Loucy (cell line): ENCODE data around the gene SAMD4B.

ENCODE experiments used
- H2AFZ ChIP-seq: fragments of 200-600 bp; sonication (generic); 2 replicates; pipeline ENCODE4 v1.6.0; 2016; ENCODE audit warnings: antibody characterized with exemption, mild to moderate bottlenecking, low read length, moderate library complexity
- H3F3A ChIP-seq: fragments of 200-600 bp; 2 replicates; pipeline ENCODE4 v1.6.0; 2016; ENCODE audit warnings: antibody characterized with exemption, low read depth, mild to moderate bottlenecking
- H3K27me3 ChIP-seq: fragments of 200-600 bp; sonication (generic); 2 replicates; pipeline ENCODE4 v1.6.1; 2014; ENCODE audit warnings: low read length, mild to moderate bottlenecking; ENCODE audit not compliant: insufficient read depth, poor library complexity, severe bottlenecking
- H3K36me3 ChIP-seq: fragments of 200-600 bp; sonication (generic); 2 replicates; pipeline ENCODE4 v1.6.1; 2016; ENCODE audit warnings: low read length; ENCODE audit not compliant: insufficient read depth
- H3K4me1 ChIP-seq: fragments of 200-600 bp; sonication (generic); 2 replicates; pipeline ENCODE4 v1.5.1; 2014; ENCODE audit warnings: low read length, mild to moderate bottlenecking; ENCODE audit not compliant: insufficient read depth, poor library complexity, severe bottlenecking
- H3K4me2 ChIP-seq: fragments of 200-600 bp; sonication (generic); 2 replicates; pipeline ENCODE4 v1.6.0; 2014; ENCODE audit warnings: antibody characterized with exemption, low read length, low read depth, mild to moderate bottlenecking; ENCODE audit not compliant: poor library complexity, severe bottlenecking
- H3K4me3 ChIP-seq: fragments of 200-600 bp; sonication (generic); 2 replicates; pipeline ENCODE4 v1.5.1; 2014; ENCODE audit warnings: low read length, mild to moderate bottlenecking, mixed read lengths; ENCODE audit not compliant: poor library complexity, severe bottlenecking
- H3K79me2 ChIP-seq: fragments of 200-600 bp; sonication (generic); 2 replicates; pipeline ENCODE4 v1.6.1; 2014; ENCODE audit warnings: low read length; ENCODE audit not compliant: insufficient read depth
- H3K9ac ChIP-seq: fragments of 200-600 bp; sonication (generic); 2 replicates; pipeline ENCODE4 v1.6.0; 2014; ENCODE audit warnings: mild to moderate bottlenecking, low read depth, low read length, moderate library complexity; ENCODE audit not compliant: poor library complexity, severe bottlenecking
- H3K9me2 ChIP-seq: fragments of 200-600 bp; sonication (generic); replicated peaks from 2 replicates; pipeline ENCODE4 v1.6.1; 2016; ENCODE audit warnings: low read depth, low read length, mixed read lengths
- H3K9me3 ChIP-seq: fragments of 200-600 bp; sonication (generic); 2 replicates; pipeline ENCODE4 v1.6.1; 2014; ENCODE audit warnings: mild to moderate bottlenecking, antibody characterized with exemption, low read length, low read depth; ENCODE audit not compliant: insufficient read depth
- H4K20me1 ChIP-seq: fragments of 200-600 bp; sonication (generic); 2 replicates; pipeline ENCODE4 v1.6.0; 2014; ENCODE audit warnings: antibody characterized with exemption, low read length, mild to moderate bottlenecking; ENCODE audit not compliant: insufficient read depth, poor library complexity, severe bottlenecking
- CTCF ChIP-seq: fragments of 200-600 bp; sonication (generic); conservative IDR thresholded peaks from 2 replicates; pipeline ENCODE4 v1.5.1; 2014; ENCODE audit warnings: mild to moderate bottlenecking, antibody characterized with exemption, low read length
- EZH2phosphoT487 ChIP-seq: fragments of 200-600 bp; IDR thresholded peaks from 2 replicates; pipeline ENCODE4 v1.6.1; 2018; ENCODE audit warnings: antibody characterized with exemption, mild to moderate bottlenecking, moderate library complexity, borderline replicate concordance

The SAMD4B gene

GRCh38 chr19:39351537-39352064, 9.4 kb downstream of the SAMD4B start:
- no peaks in the 10 kb centered on the region for H3K9me2 ChIP-seq
- no peak overlapping the region for H3K4me3 ChIP-seq
- H3F3A ChIP-seq: no peaks in the 10 kb centered on the region
- H3K9ac ChIP-seq: no peak overlapping the region
- no peak overlapping the region for H2AFZ ChIP-seq
- no peaks in the 10 kb centered on the region for H3K9me3 ChIP-seq
- H3K36me3 ChIP-seq: peaks cover 38% of the 10 kb centered on the region; the same call in 1 of the 2 replicates
- no peaks in the 10 kb centered on the region for H3K27me3 ChIP-seq
- no peak overlapping the region for H3K4me2 ChIP-seq
- peaks cover 20% of the 10 kb centered on the region for H3K4me1 ChIP-seq
- peaks cover 26% of the 10 kb centered on the region for H3K79me2 ChIP-seq
- peaks cover 25% of the 10 kb centered on the region for H4K20me1 ChIP-seq
- 0 out of 2 replicates have a peak, but pooled peaks have one; percentile 18 for TF ChIP-seq CTCF
- no peak for TF ChIP-seq EZH2phosphoT487

GRCh38 chr19:39352381-39353255, 10.4 kb downstream of the SAMD4B start:
- H3K27me3 ChIP-seq: no peaks in the 10 kb centered on the region
- H4K20me1 ChIP-seq: peaks cover 15% of the 10 kb centered on the region
- H3K4me2 ChIP-seq: no peak overlapping the region
- H3K9me2 ChIP-seq: no peaks in the 10 kb centered on the region
- H3K36me3 ChIP-seq: peaks cover 48% of the 10 kb centered on the region; the same call in 1 of the 2 replicates
- no peaks in the 10 kb centered on the region for H3F3A ChIP-seq
- H3K9me3 ChIP-seq: no peaks in the 10 kb centered on the region
- TF ChIP-seq CTCF (no peak), EZH2phosphoT487 (no peak)
- no peak overlapping the region for H3K4me3 ChIP-seq
- H3K4me1 ChIP-seq: peaks cover 10% of the 10 kb centered on the region
- peaks cover 18% of the 10 kb centered on the region; the same call in 1 of the 2 replicates for H3K79me2 ChIP-seq
- no peak overlapping the region for H3K9ac ChIP-seq
- H2AFZ ChIP-seq: no peak overlapping the region

GRCh38 chr19:39355253-39355652, 13.0 kb downstream of the SAMD4B start:
- Histone ChIP-seq H3K4me2 (no peak overlapping the region), H3K79me2 (no peaks in the 10 kb centered on the region; the same call in 1 of the 2 replicates), H3K9me2 (no peaks in the 10 kb centered on the region), H4K20me1 (peaks cover 7% of the 10 kb centered on the region), H3K27me3 (no peaks in the 10 kb centered on the region), H3K9ac (no peak overlapping the region), H3F3A (no peaks in the 10 kb centered on the region), H3K4me1 (no peaks in the 10 kb centered on the region), H2AFZ (no peak overlapping the region), H3K4me3 (no peak overlapping the region), H3K36me3 (peaks cover 65% of the 10 kb centered on the region), H3K9me3 (no peaks in the 10 kb centered on the region)
- TF ChIP-seq CTCF (no peak), EZH2phosphoT487 (no peak)
